Lung (tissue), 12 donors: Measurements from ENCODE around the gene DYSF. TPM values are rescaled to one million over a fixed set of nuclear protein-coding genes. Genes with fewer than 3 reads are reported as not detected.
A peak's percentile ranks its signal among the peaks of the same experiment; 100 is the strongest.

Experiments
- ATAC-seq: fragments of 200-7000 bp; cut with Tn5 transposase; one replicate; pipeline ENCODE4 v1.9.1; 2020; ENCODE audit warnings: moderate number of reproducible peaks; ENCODE audit not compliant: insufficient read depth, low FRiP score
- DNase-seq, 3 donors: peaks; one replicate each; pipeline ENCODE4 v3.0.0-alpha.2; 2013 to 2017
- H3K27ac ChIP-seq, 2 donors: one replicate each; pipeline ENCODE4 v1.5.1; 2013; ENCODE audit warnings: mild to moderate bottlenecking in 2 of 2, moderate library complexity in 2 of 2, control low read depth in 1 of 2, inconsistent platforms in 1 of 2, low read depth in 1 of 2, low read length in 1 of 2
- H3K27me3 ChIP-seq, 3 donors: one replicate each; pipeline ENCODE4 v1.5.1; 2013; ENCODE audit warnings: low read length in 2 of 3; ENCODE audit not compliant: control insufficient read depth in 3 of 3, insufficient read depth in 3 of 3
- H3K36me3 ChIP-seq, 4 donors: one replicate each; pipeline ENCODE4 v1.5.1; 2013; ENCODE audit warnings: low read length in 4 of 4, mild to moderate bottlenecking in 1 of 4, moderate library complexity in 1 of 4; ENCODE audit not compliant: control insufficient read depth in 4 of 4, insufficient read depth in 4 of 4
- H3K4me1 ChIP-seq, 5 donors: one replicate each; pipeline ENCODE4 v1.5.1; 2013; ENCODE audit warnings: low read length in 5 of 5, mild to moderate bottlenecking in 2 of 5, moderate library complexity in 1 of 5; ENCODE audit not compliant: control insufficient read depth in 5 of 5, insufficient read depth in 5 of 5
- H3K4me3 ChIP-seq: one replicate; pipeline ENCODE4 v1.5.1; 2013; ENCODE audit warnings: mild to moderate bottlenecking, control low read depth, moderate library complexity
- H3K9ac ChIP-seq, 2 donors: one replicate each; pipeline ENCODE4 v1.5.1; 2013; ENCODE audit warnings: low read length in 2 of 2, control low read depth in 1 of 2; ENCODE audit not compliant: insufficient read depth in 1 of 2
- H3K9me3 ChIP-seq, 4 donors: one replicate each; pipeline ENCODE4 v1.5.1; 2013; ENCODE audit warnings: low read length in 3 of 4, mild to moderate bottlenecking in 1 of 4, moderate library complexity in 1 of 4; ENCODE audit not compliant: control insufficient read depth in 4 of 4, insufficient read depth in 3 of 4
- CTCF ChIP-seq: IDR thresholded peaks from 2 replicates; pipeline ENCODE4 v1.5.1; 2012; ENCODE audit warnings: mild to moderate bottlenecking; ENCODE audit errors: control extremely low read depth, extremely low read depth
- WGBS, 2 donors: extraction: QIAGEN DNeasy Blood & Tissue Kit; methylation state at CpG; one replicate each; pipeline ENCODE4 v1.1.7; 2013; 5-methylcytosine and 5-hydroxymethylcytosine counted together
- polyA plus RNA-seq, 2 donors: library from polyadenylated mRNA; stranded (reverse); fragments of 200-250 nt; gene quantifications; one replicate each; pipeline ENCODE4 v1.2.1, GENCODE V29; 2013
- total RNA-seq, 2 donors: library from RNA; depleted of rRNA in 1 of 2; stranded (reverse); fragments of >200 nt in 1 of 2; gene quantifications; one replicate each; pipeline ENCODE4 v1.2.1, GENCODE V29; 2014 to 2021
- donor health status: control.
- donor health status: control.
- donor health status: Bipolar disorder and iron deficiency.
- donor health status: healthy.
- donor health status: DM: yes; HTN: yes; CAD: no.

DYSF gene
- total and polyA plus RNA-seq, 4 donors, result 12.9 to 56.2 (median 40.0) TPM

GRCh38 chr2:71499691-71500090 is 46.3 kb downstream of the DYSF start:
- no peaks in the 10 kb centered on the region for H3K27me3 ChIP-seq
- no peaks in the 10 kb centered on the region for H3K9me3 ChIP-seq
- no peak overlapping the region for H3K4me3 ChIP-seq
- peak overlapping the region; percentile 52 to 81 for H3K27ac ChIP-seq
- H3K36me3 ChIP-seq, result no peaks in the 10 kb centered on the region
- ATAC-seq (no peak), DNase-seq (no peak)
- H3K9ac ChIP-seq, result no peak overlapping the region
- 63 to 79% methylated on average over 5 of the region's 5 CpGs for WGBS, 2 donors
- TF ChIP-seq CTCF, result no peak
- peaks cover 0 to 36% (median 4%) of the 10 kb centered on the region in 5 donors for H3K4me1 ChIP-seq

DNA sequence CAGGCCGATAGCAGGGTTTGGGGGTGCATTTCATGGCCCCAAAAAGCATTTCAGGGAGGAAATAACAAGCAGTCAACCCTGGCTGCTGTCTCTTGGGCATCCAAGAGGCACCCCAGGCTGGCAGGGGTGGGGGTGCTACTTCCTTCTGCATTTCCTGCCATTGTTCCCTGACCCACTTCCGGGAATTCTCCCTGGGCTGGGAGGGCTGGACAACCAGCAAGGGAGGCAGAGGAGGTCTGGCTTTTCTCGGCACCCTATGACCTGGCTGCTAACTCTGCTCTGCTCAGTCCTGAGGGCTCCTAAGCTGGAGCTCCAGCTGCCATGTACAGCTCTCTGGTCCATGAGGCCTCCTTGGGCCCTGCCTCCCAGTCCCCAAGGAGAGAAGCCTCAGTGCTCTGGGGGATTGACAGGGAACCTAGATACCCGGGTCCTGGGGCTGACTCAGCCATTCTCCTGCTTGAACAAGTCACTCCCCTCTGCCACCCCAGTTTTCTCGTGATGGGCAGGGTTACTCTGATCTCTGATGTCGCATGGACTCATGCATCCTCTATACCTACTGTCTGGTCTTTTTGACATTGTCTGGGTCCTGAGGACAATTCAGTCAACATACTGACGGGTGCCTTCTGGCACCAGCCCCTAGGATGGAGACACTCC is 47.2 kb downstream of the DYSF start:
- Histone ChIP-seq H3K9me3 (no peaks in the 10 kb centered on the region), H3K4me3 (no peak overlapping the region), H3K36me3 (no peaks in the 10 kb centered on the region), H3K27me3 (no peaks in the 10 kb centered on the region), H3K27ac (peak overlapping the region; percentile 52 to 81), H3K4me1 (peaks cover 0 to 42% (median 10%) of the 10 kb centered on the region in 5 donors), H3K9ac (no peak overlapping the region)
- ATAC-seq (no peak), DNase-seq (peak in 2 of 3 donors; percentile 22 to 45)
- TF ChIP-seq CTCF, result no peak
- WGBS, 2 donors, result 57 to 59% methylated on average over 7 of the region's 7 CpGs

GRCh38 chr2:71502941-71503738 is 49.8 kb downstream of the DYSF start:
- TF ChIP-seq CTCF, result no peak
- no peak overlapping the region for H3K9ac ChIP-seq
- no peak for DNase-seq
- no peaks in the 10 kb centered on the region for H3K9me3 ChIP-seq
- no peak overlapping the region for H3K4me3 ChIP-seq
- no peaks in the 10 kb centered on the region for H3K36me3 ChIP-seq
- no peak for ATAC-seq
- H3K27me3 ChIP-seq, result no peaks in the 10 kb centered on the region
- WGBS, 2 donors, result 83 to 86% methylated on average over 6 of the region's 6 CpGs
- H3K4me1 ChIP-seq, result peaks cover 0 to 45% (median 12%) of the 10 kb centered on the region in 5 donors
- peak overlapping the region; percentile 72 to 79 for H3K27ac ChIP-seq
